ELF-1 (cell line): ENCODE results near the gene UNG.

Source experiments
- DNase-seq: peaks from one replicate; pipeline ENCODE4 v3.0.0-alpha.2; 2016; ENCODE audit warnings: low read depth, low spot score

Gene UNG

GRCh38 chr12:109088818-109089217 is 8.6 kb upstream of the UNG start:
- no peak for DNase-seq

GRCh38 chr12:109089683-109090082 is 7.7 kb upstream of the UNG start:
- DNase-seq, result no peak

GRCh38 chr12:109092497-109093021 is 4.8 kb upstream of the UNG start:
- DNase-seq, result no peak

GRCh38 chr12:109093022-109093918 is 4.1 kb upstream of the UNG start, which contains the start of gene ALKBH2:
ALKBH2 (minus strand) TSS chr12:109093472; CDS start chr12:109092786, 686 bp downstream.
- DNase-seq, result peak; percentile 97

- no peak for DNase-seq
Measured at GRCh38 chr12:109097140-109097434, 310 bp upstream of the UNG start.

GRCh38 chr12:109098183-109098604 is 797 bp downstream of the UNG start:
- no peak for DNase-seq

GRCh38 chr12:109098651-109099050 is 1.3 kb downstream of the UNG start:
- DNase-seq, result no peak

- DNase-seq, result no peak
Measured at GRCh38 chr12:109099431-109100020, 2.1 kb downstream of the UNG start.

- DNase-seq, result no peak
Measured at GRCh38 chr12:109100741-109101140, 3.3 kb downstream of the UNG start.

- no peak for DNase-seq
Measured at GRCh38 chr12:109102491-109102890, 5.1 kb downstream of the UNG start.

GRCh38 chr12:109105176-109105575 is 7.8 kb downstream of the UNG start:
- no peak for DNase-seq

- no peak for DNase-seq
Measured at GRCh38 chr12:109109746-109110350, 12.5 kb downstream of the UNG start.

- DNase-seq, result peak; percentile 87
Measured at GRCh38 chr12:109110988-109111495, 13.6 kb downstream of the UNG start.

GRCh38 chr12:109112720-109113465 is 15.5 kb downstream of the UNG start:
- no peak for DNase-seq

- no peak for DNase-seq
Measured at GRCh38 chr12:109113661-109114321, 16.4 kb downstream of the UNG start.

GRCh38 chr12:109114644-109115043 is 17.2 kb downstream of the UNG start:
- DNase-seq, result no peak

GRCh38 chr12:109115404-109115757 is 18.0 kb downstream of the UNG start:
- no peak for DNase-seq

GRCh38 chr12:109115758-109116610 is 18.6 kb downstream of the UNG start, which contains the start of gene ACACB:
ACACB (plus strand) TSS chr12:109116587; CDS start chr12:109139406, 22,819 bp downstream.
- DNase-seq, result peak; percentile 19

GRCh38 chr12:109116611-109116949 is 19.2 kb downstream of the UNG start:
- DNase-seq, result no peak

GRCh38 chr12:109120095-109120494 is 22.7 kb downstream of the UNG start:
- DNase-seq, result no peak
